Liver (tissue), 9 donors: ENCODE data around the gene TBC1D12. TPM values are rescaled to one million over a fixed set of nuclear protein-coding genes. Genes with fewer than 3 reads are reported as not detected.

Experiments used
- DNase-seq: peaks from one replicate; pipeline ENCODE4 v3.0.0-alpha.2; 2017; ENCODE audit warnings: low spot score
- H3K27ac ChIP-seq, 2 donors: one replicate each; pipeline ENCODE4 v1.7.0; 2013; ENCODE audit warnings: inconsistent platforms in 2 of 2, low read length in 2 of 2, control low read depth in 1 of 2, low read depth in 1 of 2, mild to moderate bottlenecking in 1 of 2
- H3K27me3 ChIP-seq, 4 donors: one replicate each; pipeline versions ENCODE4 v1.6.1 to v1.7.0; 2013; ENCODE audit warnings: low read length in 3 of 4, inconsistent platforms in 1 of 4, mild to moderate bottlenecking in 1 of 4, moderate library complexity in 1 of 4; ENCODE audit not compliant: control insufficient read depth in 4 of 4, insufficient read depth in 4 of 4
- H3K36me3 ChIP-seq, 4 donors: one replicate each; pipeline versions ENCODE4 v1.6.1 to v1.7.0; 2013; ENCODE audit warnings: low read length in 3 of 4, mild to moderate bottlenecking in 3 of 4, low read depth in 1 of 4, moderate library complexity in 1 of 4; ENCODE audit not compliant: control insufficient read depth in 4 of 4, insufficient read depth in 3 of 4
- H3K4me1 ChIP-seq, 4 donors: one replicate each; pipeline versions ENCODE4 v1.6.1 to v1.7.0; 2013; ENCODE audit warnings: low read length in 3 of 4, mild to moderate bottlenecking in 3 of 4, moderate library complexity in 1 of 4; ENCODE audit not compliant: control insufficient read depth in 4 of 4, insufficient read depth in 4 of 4
- H3K4me3 ChIP-seq, 3 donors: one replicate each; pipeline versions ENCODE4 v1.6.1 to v1.7.0; 2013; ENCODE audit warnings: low read length in 3 of 3, control low read depth in 1 of 3, low read depth in 1 of 3, mild to moderate bottlenecking in 1 of 3
- H3K9ac ChIP-seq, 2 donors: one replicate each; pipeline ENCODE4 v1.7.0; 2013; ENCODE audit warnings: low read length in 2 of 2, mild to moderate bottlenecking in 2 of 2, moderate library complexity in 2 of 2, control low read depth in 1 of 2, low read depth in 1 of 2
- H3K9me3 ChIP-seq, 4 donors: one replicate each; pipeline versions ENCODE4 v1.6.1 to v1.7.0; 2013; ENCODE audit warnings: low read length in 3 of 4; ENCODE audit not compliant: control insufficient read depth in 4 of 4
- ATF3 ChIP-seq: IDR thresholded peaks from 2 replicates; pipeline ENCODE4 v1.6.1; 2016; ENCODE audit warnings: antibody characterized with exemption
- CTCF ChIP-seq: fragments of 150-350 bp; IDR thresholded peaks from 2 replicates; pipeline ENCODE4 v1.5.1; 2017; ENCODE audit warnings: improper control_type of control experiment, low read depth, low read length; ENCODE audit not compliant: missing input control
- EGR1 ChIP-seq, 2 donors: IDR thresholded peaks; 2 replicates each; pipeline ENCODE4 v1.6.1; 2016 to 2018; ENCODE audit warnings: antibody characterized with exemption in 2 of 2, low read depth in 2 of 2
- FOXA1 ChIP-seq: IDR thresholded peaks from 2 replicates; pipeline ENCODE4 v1.6.1; 2016; ENCODE audit warnings: antibody characterized with exemption
- FOXA2 ChIP-seq: IDR thresholded peaks from 2 replicates; pipeline ENCODE4 v1.6.1; 2016; ENCODE audit warnings: antibody characterized with exemption
- GABPA ChIP-seq, 2 donors: IDR thresholded peaks in 1 of 2; conservative IDR thresholded peaks in 1 of 2; 2 replicates each; pipeline ENCODE4 v1.6.1; 2016; ENCODE audit warnings: antibody characterized with exemption in 2 of 2, mild to moderate bottlenecking in 1 of 2, moderate library complexity in 1 of 2
- HNF4A ChIP-seq, 2 donors: conservative IDR thresholded peaks; 2 replicates each; pipeline ENCODE4 v1.6.1; 2016; ENCODE audit warnings: antibody characterized with exemption in 2 of 2, mild to moderate bottlenecking in 2 of 2
- HNF4G ChIP-seq: IDR thresholded peaks from 2 replicates; pipeline ENCODE4 v1.6.1; 2016; ENCODE audit warnings: antibody characterized with exemption
- JUND ChIP-seq, 2 donors: IDR thresholded peaks; 2 replicates each; pipeline ENCODE4 v1.6.1; 2016; ENCODE audit warnings: antibody characterized with exemption in 2 of 2
- MAX ChIP-seq: IDR thresholded peaks from 2 replicates; pipeline ENCODE4 v1.6.1; 2016; ENCODE audit warnings: antibody characterized with exemption
- NR2F2 ChIP-seq: IDR thresholded peaks from 2 replicates; pipeline ENCODE4 v1.6.1; 2016; ENCODE audit warnings: antibody characterized with exemption
- RAD21 ChIP-seq, 2 donors: IDR thresholded peaks; 2 replicates each; pipeline ENCODE4 v1.6.1; 2016; ENCODE audit warnings: antibody characterized with exemption in 2 of 2, mild to moderate bottlenecking in 2 of 2
- REST ChIP-seq: IDR thresholded peaks from 2 replicates; pipeline ENCODE4 v1.6.1; 2016; ENCODE audit warnings: antibody characterized with exemption, mild to moderate bottlenecking
- RXRA ChIP-seq, 2 donors: IDR thresholded peaks; 2 replicates each; pipeline ENCODE4 v1.6.1; 2017 to 2018; ENCODE audit warnings: antibody characterized with exemption in 2 of 2, mild to moderate bottlenecking in 1 of 2
- SP1 ChIP-seq: IDR thresholded peaks from 2 replicates; pipeline ENCODE4 v1.6.1; 2018; ENCODE audit warnings: antibody characterized with exemption, mild to moderate bottlenecking
- TAF1 ChIP-seq: conservative IDR thresholded peaks from 2 replicates; pipeline ENCODE4 v1.6.1; 2016; ENCODE audit warnings: antibody characterized with exemption, mild to moderate bottlenecking
- YY1 ChIP-seq: IDR thresholded peaks from 2 replicates; pipeline ENCODE4 v1.6.1; 2016; ENCODE audit warnings: antibody characterized with exemption, mild to moderate bottlenecking
- ZBTB33 ChIP-seq: IDR thresholded peaks from 2 replicates; pipeline ENCODE4 v1.6.1; 2016; ENCODE audit warnings: antibody characterized with exemption
- WGBS: extraction: QIAGEN DNeasy Blood & Tissue Kit; methylation state at CpG from one replicate; pipeline ENCODE4 v1.1.7; 2013; 5-methylcytosine and 5-hydroxymethylcytosine counted together
- polyA plus RNA-seq, 2 donors: library from polyadenylated mRNA; stranded (reverse) in 1 of 2; unstranded in 1 of 2; fragments of 200-250 nt in 1 of 2; fragments of >200 nt in 1 of 2; fragmentation: Nextera tagmentation in 1 of 2; extraction: Ambion mirVana in 1 of 2; gene quantifications; one replicate each; pipeline versions ENCODE4 v1.2.1 to v1.2.3, GENCODE V29; 2013 to 2015
- total RNA-seq, 2 donors: library from RNA; depleted of rRNA; stranded (reverse); fragments of >200 nt; gene quantifications; one replicate each; pipeline ENCODE4 v1.2.3, GENCODE V29; 2014
- donor health status: healthy.
- donor health status: healthy.
- donor health status: healthy.
- donor health status: healthy.
- donor health status: healthy.

TBC1D12 gene
- total and polyA plus RNA-seq, 4 donors: 2.6 to 7.5 (median 5.0) TPM

GRCh38 chr10:94443549-94443948 is 41.2 kb downstream of the TBC1D12 start:
- H3K9me3 ChIP-seq: no peaks in the 10 kb centered on the region
- no peak for DNase-seq
- no peak overlapping the region for H3K9ac ChIP-seq
- no peak for TF ChIP-seq RXRA (IDR thresholded peaks at IDR 0.05)
- TF ChIP-seq ATF3: no peak
- TF ChIP-seq YY1: no peak
- no peak for TF ChIP-seq JUND (IDR thresholded peaks at IDR 0.05)
- no peak for TF ChIP-seq NR2F2
- TF ChIP-seq SP1: no peak
- no peak for TF ChIP-seq TAF1
- no peak for TF ChIP-seq RAD21 (IDR thresholded peaks at IDR 0.05)
- no peak for TF ChIP-seq REST
- no peak for TF ChIP-seq MAX
- TF ChIP-seq HNF4A (conservative IDR thresholded peaks at IDR 0.05): no peak
- TF ChIP-seq EGR1 (IDR thresholded peaks at IDR 0.05; ENCODE audit: low read depth in 2 of 2): no peak
- TF ChIP-seq HNF4G: no peak
- no peak for TF ChIP-seq FOXA2
- TF ChIP-seq ZBTB33: no peak
- TF ChIP-seq GABPA (IDR thresholded peaks at IDR 0.05 in 1 of 2, conservative IDR thresholded peaks at IDR 0.05 in 1 of 2): no peak
- H3K36me3 ChIP-seq: no peaks in the 10 kb centered on the region
- H3K4me3 ChIP-seq: no peak overlapping the region
- H3K4me1 ChIP-seq: peaks cover 0 to 3% (median 1%) of the 10 kb centered on the region in 4 donors
- 89% methylated on average over 4 of the region's 4 CpGs for WGBS
- no peak overlapping the region for H3K27ac ChIP-seq
- no peaks in the 10 kb centered on the region for H3K27me3 ChIP-seq

- no peak overlapping the region for H3K27ac ChIP-seq
- H3K9ac ChIP-seq: no peak overlapping the region
- no peaks in the 10 kb centered on the region for H3K27me3 ChIP-seq
- peaks cover 0 to 5% (median 1%) of the 10 kb centered on the region in 4 donors for H3K36me3 ChIP-seq
- TF ChIP-seq FOXA1 (no peak), MAX (no peak), ZBTB33 (no peak), REST (no peak), RXRA (IDR thresholded peaks at IDR 0.05) (no peak), CTCF (no peak), YY1 (no peak), NR2F2 (no peak), SP1 (no peak), GABPA (IDR thresholded peaks at IDR 0.05 in 1 of 2, conservative IDR thresholded peaks at IDR 0.05 in 1 of 2) (no peak)
- H3K4me1 ChIP-seq: no peaks in the 10 kb centered on the region
- DNase-seq: no peak
- no peaks in the 10 kb centered on the region for H3K9me3 ChIP-seq
- H3K4me3 ChIP-seq: no peak overlapping the region
These were observed 48.4 kb downstream of the TBC1D12 start for GRCh38 chr10:94450782-94451181.
